SH-SY5Y (cell line): ENCODE results near the gene GNAI1.
A peak's percentile ranks its signal among the peaks of the same experiment; 100 is the strongest.

Source experiments
- GATA2 ChIP-seq: IDR thresholded peaks from 2 replicates; pipeline ENCODE4 v1.6.1; 2011; ENCODE audit warnings: mild to moderate bottlenecking, low read depth, low read length
- GATA3 ChIP-seq: IDR thresholded peaks from 2 replicates; pipeline ENCODE4 v1.6.1; 2011; ENCODE audit warnings: low read depth, mild to moderate bottlenecking, low read length, moderate library complexity

Gene GNAI1

DNA sequence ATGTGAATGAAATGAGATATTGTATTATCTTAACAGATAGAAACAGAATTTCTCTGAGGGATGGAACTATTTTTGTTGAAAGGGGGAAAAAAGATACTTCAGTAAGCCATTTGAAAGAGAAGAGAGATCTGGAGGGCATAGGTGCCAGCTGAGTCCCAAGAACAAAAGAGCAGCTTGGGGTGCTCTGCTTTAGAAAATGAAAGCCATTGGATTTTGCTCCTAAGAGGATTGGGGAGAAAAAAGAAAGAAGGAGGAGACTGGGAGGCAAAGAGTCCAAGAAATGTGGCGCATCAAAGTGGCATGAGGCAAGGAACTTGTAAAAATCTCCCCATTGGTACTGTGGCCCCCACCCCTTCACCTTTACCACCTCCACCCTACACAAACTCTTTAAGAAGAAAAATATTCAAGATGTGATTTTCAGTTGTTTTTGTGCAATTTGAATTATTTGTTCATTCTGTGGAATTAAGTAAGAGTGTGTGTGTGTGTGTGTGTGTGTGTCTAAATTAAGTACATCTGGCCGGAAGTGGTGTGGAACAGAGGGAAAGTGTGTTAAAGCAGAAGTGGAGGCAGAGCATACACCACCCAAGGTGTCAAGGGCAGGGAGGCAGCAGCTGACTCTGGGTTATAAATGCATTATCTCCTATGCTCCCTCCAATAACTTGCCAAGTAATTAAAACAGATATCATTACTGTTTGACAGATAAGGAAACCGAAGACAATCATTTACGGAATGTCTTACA is 9.9 kb upstream of the GNAI1 start:
- TF ChIP-seq GATA3 = no peak

DNA sequence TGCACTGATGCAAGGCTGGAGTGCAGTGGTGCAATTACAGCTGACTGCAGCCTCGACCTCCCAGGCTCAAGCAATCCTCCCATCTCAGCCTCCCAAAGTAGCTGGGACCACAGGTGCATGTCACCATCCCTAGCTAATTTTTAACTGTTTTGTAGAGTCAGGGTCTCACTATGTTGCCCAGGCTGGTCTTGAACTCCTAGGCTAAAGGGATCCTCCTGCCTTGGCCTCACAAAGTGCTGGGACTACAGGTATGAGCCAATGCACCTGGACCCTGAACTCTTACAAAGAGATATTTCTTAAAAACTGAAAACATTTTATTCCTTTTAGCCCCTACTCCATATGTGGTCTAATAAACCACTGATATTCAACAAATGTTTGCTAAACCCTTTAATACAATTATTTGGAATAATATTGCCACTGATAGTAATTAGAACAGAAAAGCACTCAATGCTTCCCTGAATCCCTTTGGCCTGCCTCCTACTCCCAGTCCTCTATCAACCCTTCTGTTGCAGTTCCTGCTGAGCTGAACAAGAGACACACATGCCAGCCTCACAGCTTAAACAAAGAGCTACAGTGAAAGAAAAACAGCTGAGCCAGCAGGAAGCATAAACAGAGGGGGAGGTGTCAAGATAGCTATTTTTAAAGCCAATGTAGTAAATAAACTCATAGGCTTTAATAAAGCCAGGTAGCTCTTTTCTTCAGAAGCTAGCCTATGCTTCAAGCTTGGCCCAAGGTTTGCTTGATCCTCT is 7.0 kb upstream of the GNAI1 start:
- TF ChIP-seq GATA2 (no peak), GATA3 (no peak)

- TF ChIP-seq GATA2 (no peak), GATA3 (no peak)
Observed at GRCh38 chr7:80128918-80129317, 5.7 kb upstream of the GNAI1 start.

GRCh38 chr7:80129785-80130184 is 4.8 kb upstream of the GNAI1 start:
- TF ChIP-seq GATA3 (no peak), GATA2 (no peak)

DNA sequence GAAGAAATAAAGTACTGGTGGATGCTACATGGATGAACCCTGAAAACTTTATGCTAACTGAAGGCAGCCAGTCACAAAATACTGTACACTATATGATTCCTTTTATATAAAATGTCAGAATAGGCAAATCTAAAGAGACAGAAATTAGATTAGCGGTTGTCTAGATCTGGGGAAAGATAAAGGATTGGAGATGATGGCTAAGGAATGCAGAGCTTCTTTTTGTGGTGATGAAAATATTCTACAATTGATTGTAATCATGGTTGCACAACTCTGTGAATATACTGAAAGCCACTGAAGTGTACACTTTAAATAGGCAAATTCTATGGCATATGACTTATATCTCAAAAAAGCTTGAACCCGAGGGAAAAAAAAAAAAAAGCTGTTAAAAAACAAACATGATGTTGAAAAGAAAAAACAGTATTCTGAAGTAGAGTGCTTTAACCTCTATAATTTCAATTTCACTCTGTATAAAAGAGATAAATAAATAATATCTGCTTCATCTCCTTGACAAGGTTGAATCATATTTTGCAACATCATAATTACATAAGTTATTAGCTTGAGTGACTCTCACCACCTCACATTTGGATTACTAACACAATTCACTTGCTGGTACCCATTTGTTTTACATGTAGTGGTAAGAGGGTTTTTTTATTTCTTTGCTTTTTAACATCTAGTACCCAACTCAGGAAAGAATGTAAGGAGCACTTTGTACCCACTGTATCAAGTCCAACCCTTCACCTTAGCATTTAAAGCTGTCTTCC is 2.8 kb upstream of the GNAI1 start:
- TF ChIP-seq GATA2 = no peak
- TF ChIP-seq GATA3 = no peak

GRCh38 chr7:80132594-80132993 is 2.0 kb upstream of the GNAI1 start:
- TF ChIP-seq GATA2 (no peak), GATA3 (no peak)

DNA sequence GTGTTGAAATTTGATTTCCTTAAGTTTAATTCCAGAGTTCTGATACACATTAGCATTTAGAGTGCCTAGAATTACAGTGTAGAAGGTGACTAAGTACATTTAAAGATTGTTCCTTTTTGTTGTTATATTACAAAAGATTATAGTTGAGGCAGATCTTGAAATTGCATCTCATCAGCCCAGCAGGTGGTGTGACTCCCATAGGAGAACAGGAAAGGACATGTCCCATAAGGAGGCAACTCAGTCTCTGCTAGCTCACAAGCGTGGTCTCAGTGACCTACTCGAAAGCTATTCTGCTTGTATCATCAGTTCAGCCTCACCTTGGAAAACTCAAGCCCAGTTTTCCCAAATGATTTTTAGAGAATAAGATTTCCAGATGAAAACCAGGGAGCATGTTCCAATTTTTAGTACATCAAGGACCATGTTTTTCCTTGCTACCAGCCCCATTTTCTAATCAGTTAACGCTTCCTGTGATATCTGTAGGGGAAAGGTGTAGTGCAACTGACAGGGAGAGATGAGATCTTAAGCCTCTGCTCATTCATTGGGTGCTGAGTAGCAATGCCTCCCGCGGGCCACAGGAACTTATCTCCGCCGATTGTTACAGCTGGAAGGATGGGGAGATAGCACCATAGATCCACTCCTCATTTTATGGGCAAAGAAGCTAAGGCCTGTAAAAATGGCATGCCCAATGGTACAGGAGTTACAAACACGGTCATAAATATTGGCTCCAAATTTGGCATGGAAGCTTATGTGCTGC is 1.1 kb upstream of the GNAI1 start:
- peak; percentile 92 for TF ChIP-seq GATA2
- TF ChIP-seq GATA3 = peak; percentile 81

- TF ChIP-seq GATA3 (no peak), GATA2 (no peak)
Observed at GRCh38 chr7:80134115-80134535, 506 bp upstream of the GNAI1 start.

DNA sequence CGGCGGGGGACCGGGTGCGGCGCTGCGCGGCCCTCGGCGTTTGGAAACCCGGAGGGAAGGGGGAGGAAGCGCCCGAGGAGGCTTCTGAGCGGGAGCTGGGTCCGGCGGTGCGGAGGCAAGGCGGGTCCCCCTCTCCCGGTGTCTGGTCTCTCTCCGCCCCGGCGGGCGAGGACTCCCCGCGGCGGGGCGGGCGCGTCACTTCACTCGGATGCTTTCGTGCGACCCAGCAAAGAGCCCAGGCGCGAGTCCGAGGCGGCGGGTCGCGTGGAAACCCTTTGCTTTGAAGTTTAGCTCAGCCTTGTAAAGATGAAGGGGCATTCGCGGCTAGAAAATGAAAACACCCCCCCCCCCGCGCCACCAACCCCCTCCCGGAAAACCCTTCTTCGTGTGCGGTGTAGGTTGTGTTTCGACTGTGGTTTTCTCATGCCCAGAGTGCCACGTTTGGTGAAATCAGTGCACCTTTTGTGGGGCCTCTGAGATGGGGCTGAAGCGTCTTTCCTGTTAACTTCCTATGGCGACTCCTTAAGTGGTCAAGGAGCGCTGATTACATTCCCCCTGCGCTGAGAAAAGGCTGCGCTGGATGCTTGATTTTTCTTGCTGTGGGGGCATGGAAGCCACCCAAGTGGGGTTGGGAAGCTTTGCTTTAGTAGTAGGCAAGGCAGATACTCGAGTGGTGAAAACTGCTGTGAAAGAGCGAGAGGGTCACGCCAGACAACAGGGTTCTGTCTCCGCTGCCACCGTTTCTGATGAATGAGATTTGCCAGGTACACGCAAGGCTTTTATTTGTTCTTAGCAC is 876 bp downstream of the GNAI1 start:
- TF ChIP-seq GATA3 (no peak), GATA2 (0 out of 2 replicates have a peak, but pooled peaks have one; percentile 8)

DNA sequence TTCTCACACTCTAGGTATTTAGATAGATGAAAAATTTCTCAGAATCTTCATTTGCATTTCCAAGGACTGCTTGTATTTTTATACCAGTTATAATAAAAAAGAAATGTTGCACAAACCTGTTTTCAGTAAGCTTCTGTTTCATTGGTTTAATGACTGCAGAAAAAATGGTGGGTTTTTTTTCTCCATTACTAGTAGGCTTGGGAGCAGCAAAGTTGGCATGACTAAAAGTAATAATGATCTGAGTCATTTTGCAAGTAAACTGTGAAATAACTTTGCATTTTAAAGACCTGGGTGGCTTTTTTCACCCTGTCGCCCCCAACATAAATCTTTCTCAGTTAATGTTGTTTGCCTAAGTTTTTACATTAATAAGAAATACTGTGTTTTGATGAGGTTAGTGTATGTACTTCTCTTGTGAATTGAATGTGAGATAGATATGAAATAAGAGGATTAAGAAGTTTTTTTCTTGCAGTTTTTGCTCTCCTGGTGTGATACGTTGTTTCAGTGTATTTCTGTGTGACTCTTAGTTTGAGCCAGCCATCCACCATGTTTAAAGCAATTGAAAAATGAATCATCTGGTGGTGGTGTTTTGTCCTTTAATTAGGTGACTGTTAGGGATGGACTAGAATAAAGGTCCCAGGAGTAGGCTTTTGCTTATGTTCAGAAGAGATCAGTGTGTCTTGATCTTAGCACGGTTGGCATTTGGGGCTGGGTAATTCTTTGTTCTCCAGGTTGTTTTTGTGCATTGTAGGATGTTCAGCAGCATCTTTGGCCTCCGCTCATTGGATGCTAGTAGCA is 1.8 kb downstream of the GNAI1 start:
- TF ChIP-seq GATA2 = no peak
- no peak for TF ChIP-seq GATA3

GRCh38 chr7:80137410-80137809 is 2.8 kb downstream of the GNAI1 start:
- TF ChIP-seq GATA2 (no peak), GATA3 (no peak)

DNA sequence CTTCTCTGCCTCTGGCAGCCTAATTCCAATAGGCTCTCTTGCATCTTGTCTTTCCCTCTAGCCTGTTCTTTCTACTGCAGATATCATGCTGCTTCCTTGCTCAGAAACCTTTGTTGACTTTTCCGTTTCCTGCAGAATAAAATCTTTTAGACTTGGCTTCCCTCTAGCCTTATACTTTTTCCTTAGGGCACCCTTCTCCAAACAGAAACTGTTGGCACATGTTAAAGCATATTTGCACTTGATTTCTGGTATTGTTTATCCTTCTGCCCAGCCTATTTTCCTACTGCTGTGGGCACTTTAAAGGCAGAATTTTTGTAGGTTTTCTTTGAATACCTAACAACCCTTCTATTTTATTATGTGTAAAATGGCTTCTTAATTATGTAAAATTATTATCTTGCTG is 4.6 kb downstream of the GNAI1 start:
- TF ChIP-seq GATA3 = no peak
- TF ChIP-seq GATA2 = no peak
